ENCODE data around the gene SLC25A20.
A peak's percentile ranks its signal among the peaks of the same experiment; 100 is the strongest.
"Not testable (repeated sequence)": the region's sequence is repeated elsewhere in the genome, so short reads cannot be mapped to it uniquely, and the experiment has no call there.

The SLC25A20 gene

DNA sequence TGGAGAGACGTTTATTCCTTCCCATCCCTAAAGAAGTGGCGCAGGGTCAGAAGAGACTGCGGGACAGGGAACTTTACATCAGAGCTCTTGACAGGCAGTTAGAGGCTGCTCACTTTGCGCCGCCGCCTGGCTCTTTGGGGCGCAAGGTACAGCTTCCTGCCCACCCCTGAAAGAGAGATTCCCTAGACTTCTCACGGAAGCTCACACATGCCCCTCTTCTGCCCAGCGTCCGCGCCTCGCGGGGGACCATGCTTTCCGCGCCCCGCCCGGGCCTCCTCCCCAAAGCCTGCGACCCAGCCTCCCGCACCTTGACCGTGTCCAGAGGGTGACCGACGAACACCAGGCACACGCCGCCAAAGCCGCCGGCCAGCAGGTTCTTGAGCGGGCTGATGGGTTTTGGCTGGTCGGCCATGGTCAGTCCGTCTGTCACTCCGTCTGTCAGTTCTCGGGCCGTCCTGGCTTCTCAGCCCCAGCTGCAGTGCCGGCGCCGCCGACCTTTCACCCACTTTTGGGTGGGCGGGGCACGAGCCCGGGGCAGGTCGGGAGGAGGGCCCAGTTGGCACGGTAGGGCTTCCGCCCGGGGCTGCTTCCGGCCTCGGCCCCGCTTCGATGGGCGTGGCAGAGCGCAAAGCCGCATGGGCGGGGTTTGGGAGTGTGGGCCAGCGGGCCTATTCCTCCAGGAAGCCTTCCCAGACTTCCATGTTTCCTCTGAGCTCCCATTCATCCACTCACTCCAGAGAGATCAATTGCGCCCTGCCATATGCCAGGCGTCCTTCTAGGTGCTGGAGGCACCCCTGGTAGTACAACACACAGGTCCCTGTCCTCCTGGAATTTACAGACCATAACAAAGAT, at the start of gene SLC25A20:
TSS of gene SLC25A20 (minus strand) at position 500 of the 852 bp plus-strand sequence. CDS start at position 412, 88 bp downstream.
- DNase-seq = peak; percentile 40 to 74

DNA sequence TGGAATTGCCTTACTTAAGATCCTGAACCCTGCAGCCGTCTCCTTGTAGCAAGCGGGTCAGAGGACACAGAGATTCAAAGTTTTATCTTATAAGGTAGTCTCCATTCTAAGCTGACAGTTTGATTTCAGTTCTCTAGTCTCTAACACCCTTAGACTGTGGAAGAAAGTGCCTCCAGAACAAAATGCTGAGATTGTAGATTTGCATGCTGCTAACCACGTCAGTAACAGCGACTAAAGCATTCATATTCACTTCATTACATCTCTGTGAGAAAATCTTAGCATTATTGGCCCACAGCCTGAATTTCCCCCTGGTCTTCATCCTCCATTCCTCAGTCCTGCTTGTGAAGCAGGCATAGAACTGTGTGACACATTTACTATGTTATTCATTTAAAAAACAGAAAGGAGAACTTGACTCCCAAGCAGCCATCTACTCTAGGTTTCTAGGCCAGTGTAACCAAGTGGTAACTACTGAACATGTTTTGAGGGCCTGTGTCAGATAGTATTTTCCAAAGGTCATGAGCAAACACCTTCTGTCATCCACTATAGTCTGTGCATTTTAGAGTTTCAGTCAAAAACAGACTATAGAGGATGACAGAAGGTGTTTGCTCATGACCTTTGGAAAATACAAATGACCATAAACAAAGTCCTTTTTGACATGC, 47.3 kb upstream of the SLC25A20 start:
- no peak for DNase-seq

DNA sequence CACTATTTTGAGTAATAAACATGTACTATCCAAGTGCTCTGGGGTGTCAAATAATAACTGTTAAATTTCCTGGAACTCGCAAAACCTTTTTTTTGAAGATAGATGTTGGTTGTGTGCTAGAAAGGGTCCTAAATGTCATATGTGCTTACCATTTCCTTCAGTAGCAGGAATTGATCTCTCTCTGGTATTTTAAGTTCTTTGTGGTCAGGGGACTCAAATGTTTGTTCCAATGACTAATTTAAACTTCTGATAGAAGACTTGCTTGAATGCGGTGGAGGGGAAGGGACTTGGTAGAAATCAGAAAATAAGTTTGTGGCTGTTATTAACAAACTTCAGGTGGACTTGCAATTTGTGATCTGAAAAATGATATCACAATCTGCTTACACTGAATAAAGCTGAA, 46.8 kb upstream of the SLC25A20 start:
- DNase-seq = no peak

GRCh38 chr3:48938689-48939088, 40.0 kb upstream of the SLC25A20 start:
- no peak for DNase-seq

GRCh38 chr3:48938156-48938555, 39.5 kb upstream of the SLC25A20 start:
- DNase-seq = no peak

DNA sequence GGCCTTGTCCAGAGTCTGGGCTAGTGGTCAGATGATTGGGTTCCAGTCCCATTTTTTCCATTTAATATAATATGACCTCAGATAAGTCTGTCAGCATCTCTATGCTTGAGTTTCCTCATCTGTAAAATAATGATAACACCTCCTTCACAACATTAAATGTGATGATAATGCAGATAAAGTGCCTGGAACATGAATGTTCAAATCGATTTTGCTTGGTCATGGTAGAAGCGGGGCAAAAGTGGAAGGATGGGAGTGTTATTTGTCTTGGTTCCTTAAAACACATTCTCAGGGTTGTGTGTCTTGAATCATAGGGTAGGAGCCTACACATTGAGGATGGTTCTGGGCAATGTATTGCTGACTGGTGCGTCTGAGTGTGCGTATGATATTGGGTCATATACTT, 36.8 kb upstream of the SLC25A20 start:
- no peak for DNase-seq

- no peak for DNase-seq
Measured at GRCh38 chr3:48934333-48934991, 35.8 kb upstream of the SLC25A20 start.

- DNase-seq = no peak
Measured at GRCh38 chr3:48931944-48932580, 33.4 kb upstream of the SLC25A20 start.

DNA sequence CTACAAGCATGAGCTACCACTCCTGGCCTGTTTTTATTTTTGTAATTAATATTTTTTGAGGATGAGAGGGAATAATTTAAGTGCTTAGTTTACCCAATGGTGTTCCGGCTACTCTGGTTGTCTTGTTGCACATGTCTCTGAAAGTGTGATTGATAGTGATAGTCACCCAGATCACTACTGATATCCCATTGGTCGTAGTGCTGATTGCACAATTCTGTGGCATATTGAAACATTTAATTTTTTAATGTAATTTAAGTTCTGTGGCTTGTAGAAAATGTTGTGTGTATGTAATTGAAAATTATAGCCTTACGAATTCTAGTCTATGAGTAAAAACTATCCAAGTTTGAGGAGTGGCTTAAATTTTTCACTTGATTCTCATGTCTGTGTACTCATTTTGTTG, 31.9 kb upstream of the SLC25A20 start:
- DNase-seq = no peak

DNA sequence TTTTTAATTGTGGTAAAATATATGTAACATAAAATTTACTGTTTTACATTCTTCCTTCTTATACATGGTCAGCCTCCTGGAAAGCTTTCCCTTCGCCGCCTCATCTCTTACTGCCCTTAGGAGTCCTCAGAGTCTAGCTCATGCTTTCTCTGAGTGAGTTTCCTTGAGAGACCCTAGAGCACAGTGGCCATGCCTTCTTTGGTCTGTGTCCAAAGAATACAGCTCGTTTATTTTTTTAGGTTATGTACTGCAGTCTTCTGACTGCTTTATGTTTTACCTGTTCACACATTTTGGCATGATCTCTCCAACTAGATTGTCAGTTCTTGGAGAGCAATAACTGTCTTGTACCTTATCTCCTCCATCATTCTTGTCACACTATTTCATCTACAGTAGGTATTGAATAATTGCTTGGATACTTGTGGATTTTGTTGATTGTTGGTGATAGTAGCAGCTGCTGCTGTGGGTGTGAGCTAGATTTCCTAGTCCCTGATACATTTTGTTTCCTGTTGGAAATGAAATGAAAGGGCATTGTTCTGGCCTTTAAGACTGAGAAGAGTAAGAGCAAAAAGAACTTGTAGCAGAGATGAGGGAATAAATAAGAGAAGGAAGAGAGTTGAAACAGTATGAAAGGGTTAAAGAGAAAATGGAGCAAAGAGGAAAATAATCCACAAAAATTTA, 30.8 kb upstream of the SLC25A20 start:
- DNase-seq = no peak

GRCh38 chr3:48928679-48929078, 30.0 kb upstream of the SLC25A20 start:
- no peak for DNase-seq

- no peak for DNase-seq
Measured at GRCh38 chr3:48927928-48928327, 29.2 kb upstream of the SLC25A20 start.

DNA sequence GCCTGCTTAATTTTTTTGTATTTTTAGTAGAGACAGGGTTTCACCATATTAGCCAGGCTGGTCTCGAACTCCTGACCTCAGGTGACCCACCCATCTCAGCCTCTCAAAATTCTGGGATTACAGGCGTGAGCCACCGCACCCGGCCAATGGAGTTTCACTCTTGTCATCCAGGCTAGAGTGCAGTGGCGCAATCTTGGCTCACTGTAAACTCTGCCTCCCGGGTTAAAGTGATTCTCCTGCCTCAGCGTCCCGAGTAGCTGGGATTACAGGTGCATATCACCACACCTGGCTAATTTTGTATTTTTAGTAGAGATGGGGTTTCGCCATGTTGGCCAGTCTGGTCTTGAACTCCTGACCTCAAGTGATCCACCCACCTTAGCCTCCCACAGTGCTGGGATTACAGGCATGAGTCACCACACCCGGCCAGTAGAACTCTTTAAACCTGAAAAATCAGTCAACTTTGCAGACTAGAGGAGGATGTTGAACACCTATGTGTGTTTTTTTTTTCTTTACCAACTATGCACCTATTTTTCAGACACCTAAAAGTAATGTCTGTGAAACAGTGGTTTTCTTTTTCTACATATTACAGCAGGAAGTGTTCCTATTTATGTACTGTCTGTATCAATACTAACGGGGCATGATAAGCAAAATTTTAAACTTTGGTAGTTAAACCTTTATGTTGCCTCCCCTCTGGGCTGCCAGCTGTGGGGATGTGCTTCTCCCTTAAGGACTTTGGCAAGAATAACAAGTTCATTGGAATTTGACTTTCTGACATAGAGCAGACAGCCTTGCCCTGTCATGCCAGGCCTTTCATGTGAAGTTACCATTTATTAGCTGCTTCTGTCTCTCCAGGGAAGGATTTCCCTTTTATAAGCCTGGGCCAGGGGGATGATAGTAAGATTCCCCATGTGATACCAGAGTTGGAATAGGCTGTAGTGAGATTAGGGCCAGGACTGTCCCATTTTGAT, 28.0 kb upstream of the SLC25A20 start:
- no peak for DNase-seq

DNA sequence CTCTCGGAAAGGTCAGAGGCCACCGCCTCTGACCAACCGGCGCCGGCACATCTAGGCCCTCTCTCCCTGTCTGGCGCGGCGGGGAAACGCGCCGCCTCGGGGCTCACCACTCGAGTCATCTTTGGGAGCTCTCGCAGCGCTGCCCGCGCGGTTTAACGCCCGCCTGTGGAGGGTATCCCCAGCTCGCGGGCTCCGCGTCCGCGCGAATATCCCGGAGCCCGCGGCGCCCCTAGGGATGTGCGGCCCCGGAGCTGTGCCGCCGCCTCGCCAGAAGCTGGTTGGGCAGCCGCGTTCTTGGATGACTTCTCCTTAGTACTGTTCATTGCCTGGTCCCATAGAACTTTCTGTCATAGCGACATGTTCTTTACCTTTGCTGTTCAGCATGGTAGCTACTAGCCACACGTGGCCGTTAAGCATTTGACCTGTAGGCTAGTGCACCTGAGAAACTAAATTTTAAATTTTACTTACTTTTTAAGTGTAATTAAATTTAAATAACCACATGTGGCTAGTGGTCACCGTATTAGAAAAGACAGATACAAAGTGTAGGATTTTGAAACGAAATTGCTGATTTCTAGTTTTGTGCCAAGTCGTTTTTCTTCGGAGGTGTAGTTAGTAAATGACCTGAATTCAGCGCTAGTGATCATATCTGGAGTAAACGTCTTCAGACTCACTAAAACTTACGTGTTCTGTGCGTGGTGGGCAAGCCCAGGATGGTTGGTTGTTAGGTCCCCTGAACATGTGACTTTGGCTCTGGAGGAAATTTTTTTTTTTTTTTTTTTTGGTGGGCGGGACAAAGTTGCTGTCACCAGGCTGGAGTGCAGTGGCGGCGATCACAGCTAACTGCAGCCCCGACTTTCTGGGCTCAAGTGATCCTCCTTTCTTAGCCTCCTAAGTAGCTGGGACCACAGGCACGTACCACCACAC, 20.8 kb upstream of the SLC25A20 start:
- peak; percentile 22 to 50 for DNase-seq

DNA sequence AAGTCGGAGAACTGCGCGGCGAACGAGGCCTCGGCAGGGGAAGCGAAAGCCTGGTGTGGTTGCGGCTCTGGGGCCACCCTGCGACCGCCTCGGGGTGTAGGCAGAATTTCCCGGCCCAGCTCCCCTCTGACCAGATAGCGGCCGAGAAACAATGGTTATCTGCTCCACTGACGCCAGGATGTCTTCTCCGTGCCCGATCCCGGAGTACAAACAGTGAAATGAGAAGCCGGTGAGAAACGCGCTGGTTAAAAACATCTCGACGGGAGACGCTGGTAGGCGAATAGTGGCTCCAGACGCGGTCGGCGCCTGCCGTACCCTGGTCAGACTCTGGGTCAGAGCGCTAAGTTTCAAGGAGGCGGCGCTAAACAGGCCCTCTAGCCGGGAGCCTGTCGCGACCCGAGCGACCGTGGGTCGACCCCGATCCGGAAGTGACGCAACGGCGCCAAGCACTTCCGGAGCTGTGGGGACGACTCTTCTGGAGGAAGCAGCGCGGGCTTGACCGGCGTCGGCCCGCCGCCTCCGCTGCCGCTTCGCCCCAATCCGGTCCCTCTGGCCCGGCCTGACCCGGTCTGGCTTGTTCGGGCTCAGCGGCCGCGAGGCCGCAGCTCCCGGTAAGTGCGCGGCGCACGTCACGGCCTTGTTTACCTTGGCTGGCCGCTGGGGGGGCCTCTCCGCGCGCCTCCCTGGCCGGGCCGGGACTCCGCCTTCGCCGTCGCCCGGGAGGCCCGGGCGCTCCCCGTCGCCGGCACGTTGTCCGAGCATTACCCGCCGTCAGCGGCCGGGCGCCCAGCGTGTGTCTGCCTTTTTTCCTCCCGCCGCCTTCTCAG, 19.9 kb upstream of the SLC25A20 start, which contains the start of gene ARIH2:
TSS of gene ARIH2 (plus strand) at position 455 of the 827 bp plus-strand sequence. CDS start 8,717 bp downstream, outside the sequence.
- peak; percentile 55 to 86 for DNase-seq

- DNase-seq = no peak
Measured at GRCh38 chr3:48915296-48915695, 16.6 kb upstream of the SLC25A20 start.

DNA sequence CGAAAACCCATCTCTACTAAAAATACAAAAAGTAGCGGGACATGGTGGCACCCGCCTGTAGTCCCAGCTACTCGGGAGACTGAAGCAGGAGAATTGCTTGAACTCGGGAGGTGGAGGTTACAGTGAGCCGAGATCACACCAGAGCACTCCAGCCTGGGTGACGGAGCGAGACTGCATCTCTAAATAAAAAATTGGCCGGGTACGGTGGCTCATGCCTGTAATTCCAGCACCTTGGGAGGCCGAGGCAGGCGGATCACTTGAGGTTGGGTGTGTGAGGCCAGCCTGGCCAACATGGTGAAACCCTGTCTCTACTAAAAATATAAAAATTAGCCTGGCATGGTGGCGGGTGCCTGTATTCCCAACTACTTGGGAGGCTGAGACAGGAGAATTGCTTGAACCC, 8.3 kb upstream of the SLC25A20 start:
- DNase-seq = not testable (repeated sequence)

- DNase-seq = no peak
Measured at GRCh38 chr3:48899273-48899672, 591 bp upstream of the SLC25A20 start.
